NCI-H82 treated with DMSO at 0.1 percent for 48 hours (cell line): Measurements from ENCODE around the gene TGM2.
A peak's percentile ranks its signal among the peaks of the same experiment; 100 is the strongest.

Experiments
- DNase-seq: peaks from one replicate; lab custom pipeline; 2025; ENCODE audit not compliant: unreplicated experiment; lab: John Stamatoyannopoulos, UW

Gene TGM2

GRCh38 chr20:38165089-38165965, at the start of gene TGM2:
TSS of gene TGM2 (minus strand) at chr20:38165270. CDS start at chr20:38165198, 72 bp downstream.
- DNase-seq = peak; percentile 56

DNA sequence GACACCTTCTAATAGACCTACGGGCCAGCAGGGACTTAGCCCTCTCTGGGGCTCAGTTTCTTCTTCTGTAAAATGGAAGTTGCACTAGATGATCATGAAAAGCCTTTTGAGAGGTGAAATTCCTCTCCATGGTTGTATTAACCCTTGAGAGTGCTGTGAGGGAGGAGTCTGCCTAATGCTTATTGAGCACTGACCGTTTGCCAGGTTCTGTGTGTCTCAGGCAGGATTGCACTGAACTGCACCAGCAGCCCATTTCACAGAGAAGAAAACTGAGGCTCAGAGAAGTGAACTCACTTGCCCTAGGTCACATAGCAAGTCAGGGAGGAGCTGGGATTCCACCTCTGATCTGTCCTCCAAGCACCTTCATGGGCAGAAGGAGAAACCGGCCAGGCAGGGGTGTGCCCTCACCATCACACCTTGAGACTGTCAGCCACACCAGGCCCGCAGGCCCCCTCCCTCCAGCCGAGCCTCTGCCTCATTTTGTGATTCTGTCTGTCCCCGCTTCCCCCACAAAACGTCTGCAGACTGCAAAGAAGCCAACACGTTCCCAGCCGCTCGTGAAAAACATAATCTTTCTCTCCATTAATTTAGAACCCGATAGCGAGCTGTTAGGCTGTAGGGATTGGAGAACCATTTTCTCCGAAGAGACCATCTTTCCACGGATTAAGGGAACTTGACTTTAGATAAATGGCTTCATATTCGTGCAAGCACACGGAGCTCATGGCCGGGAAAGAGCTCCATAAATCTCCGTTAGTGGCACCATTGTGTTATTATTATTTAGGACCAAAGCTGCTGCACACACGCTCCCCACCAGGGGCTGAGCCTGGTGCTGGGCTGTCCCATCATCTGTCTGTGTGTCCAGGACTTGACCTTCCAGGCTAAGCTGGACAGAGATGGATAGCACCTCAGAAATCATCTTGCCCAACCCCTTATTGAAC, 49.5 kb upstream of the TGM2 start:
- DNase-seq = no peak

- no peak for DNase-seq
Observed at GRCh38 chr20:38213607-38213940, 48.5 kb upstream of the TGM2 start.

DNA sequence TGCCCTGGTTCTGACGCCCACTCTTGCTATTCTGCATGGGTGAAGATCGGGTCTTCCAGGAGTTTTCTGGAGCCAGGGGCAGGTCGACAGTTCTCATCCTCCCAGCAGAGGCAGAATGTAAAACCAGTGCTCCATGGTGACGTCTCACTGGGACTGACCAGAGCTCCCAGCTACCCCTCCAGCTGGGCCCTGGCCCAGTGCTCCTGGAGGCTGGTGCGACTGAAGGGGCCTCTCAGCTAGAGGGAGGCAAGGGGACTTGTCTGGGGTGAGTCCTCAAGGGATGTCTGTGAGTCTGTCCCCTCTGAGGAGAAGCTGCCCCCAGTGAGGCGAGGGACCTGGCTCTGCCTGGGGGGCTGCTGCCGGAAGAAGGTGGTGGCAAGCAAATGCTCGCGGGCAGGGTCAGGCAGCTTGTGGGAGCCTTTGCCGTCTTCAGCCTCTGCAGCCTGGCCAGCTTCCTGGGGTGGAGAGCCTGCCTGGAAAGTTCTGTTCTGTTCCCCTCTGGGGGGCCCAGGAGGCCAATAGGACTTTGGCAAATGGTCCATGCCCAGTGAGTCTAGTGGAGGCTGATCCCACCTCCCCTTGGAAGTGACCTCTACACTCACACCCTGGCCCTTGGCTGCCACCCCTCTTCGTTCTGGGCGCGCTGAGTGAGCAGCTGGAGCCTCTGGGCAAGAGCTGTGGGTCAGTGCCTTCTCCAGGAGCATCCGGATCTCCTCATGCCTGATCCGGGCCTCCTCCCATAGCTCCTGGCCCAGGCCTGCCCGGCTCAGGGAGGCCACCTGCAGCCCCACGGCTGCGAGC, 47.9 kb upstream of the TGM2 start:
- no peak for DNase-seq

- DNase-seq = no peak
Observed at GRCh38 chr20:38211200-38212097, 46.4 kb upstream of the TGM2 start.

DNA sequence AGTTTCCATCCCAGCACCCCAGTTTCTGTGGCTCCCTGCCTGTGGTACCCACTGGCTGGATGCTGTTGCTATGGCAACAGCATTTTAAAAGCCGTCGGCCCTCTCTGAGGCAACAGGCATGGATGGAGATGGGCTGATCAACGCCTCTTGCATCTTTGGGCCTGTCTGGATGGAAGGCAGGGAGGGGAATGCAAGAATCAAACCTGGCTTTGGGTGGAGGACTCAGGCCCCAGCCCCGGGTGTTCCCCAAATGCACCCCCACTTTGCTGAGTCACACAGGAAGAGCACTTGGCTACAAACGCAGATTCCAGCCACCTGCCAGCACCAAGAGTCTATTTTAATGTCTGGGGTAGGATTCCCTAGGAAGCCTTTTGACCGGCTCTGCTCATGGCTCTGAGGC, 45.7 kb upstream of the TGM2 start:
- DNase-seq = no peak

- DNase-seq = no peak
Observed at GRCh38 chr20:38209736-38210405, 44.8 kb upstream of the TGM2 start.

DNA sequence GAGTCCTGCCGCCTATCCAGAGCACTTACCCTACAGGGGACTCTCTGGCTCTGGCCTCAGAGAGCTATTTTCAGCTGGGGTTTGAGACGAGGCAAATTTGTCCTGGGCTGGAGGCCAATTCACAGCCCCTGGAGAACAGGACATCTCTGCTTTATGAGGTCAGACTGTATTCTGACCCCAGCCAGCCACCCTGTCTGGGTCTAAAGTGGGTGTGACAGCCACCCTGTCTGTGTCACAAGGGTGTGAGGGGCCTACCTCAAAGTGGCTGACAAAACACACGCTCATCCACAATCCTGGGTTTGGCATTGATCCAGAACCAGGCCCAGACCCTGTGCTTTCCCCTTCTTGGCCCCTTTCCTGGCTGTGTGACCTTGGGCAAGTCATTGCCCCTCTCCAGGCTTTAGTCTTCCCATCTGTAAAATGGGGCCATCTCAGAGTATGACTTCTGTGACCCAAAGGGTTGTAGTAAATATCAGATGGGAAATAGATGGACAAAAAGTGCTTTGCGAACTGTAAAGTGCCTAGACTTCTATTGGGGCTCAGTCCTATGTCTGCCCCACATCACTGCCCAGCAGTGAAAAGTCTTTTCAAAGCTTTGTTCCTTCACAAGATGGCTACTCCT, 44.1 kb upstream of the TGM2 start:
- no peak for DNase-seq

DNA sequence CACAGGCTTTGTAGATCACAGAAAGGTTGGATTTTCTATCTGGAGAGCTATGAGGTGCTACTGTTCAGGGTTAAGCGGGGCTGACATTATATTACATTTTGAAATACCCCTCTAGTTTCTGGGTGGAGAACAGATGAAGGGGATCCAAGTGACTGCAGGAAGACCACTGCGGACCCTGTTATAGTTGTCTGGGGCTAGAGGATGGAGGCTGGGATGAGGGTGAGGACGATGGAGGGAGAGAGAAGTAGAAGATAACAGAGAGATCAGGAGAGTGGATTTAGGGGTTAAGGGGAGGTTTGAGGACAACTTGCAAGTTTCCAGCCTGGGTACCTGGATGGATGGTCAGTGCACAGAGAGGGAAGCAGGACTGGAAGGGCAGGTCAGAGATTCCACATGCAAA, 43.5 kb upstream of the TGM2 start:
- no peak for DNase-seq

DNA sequence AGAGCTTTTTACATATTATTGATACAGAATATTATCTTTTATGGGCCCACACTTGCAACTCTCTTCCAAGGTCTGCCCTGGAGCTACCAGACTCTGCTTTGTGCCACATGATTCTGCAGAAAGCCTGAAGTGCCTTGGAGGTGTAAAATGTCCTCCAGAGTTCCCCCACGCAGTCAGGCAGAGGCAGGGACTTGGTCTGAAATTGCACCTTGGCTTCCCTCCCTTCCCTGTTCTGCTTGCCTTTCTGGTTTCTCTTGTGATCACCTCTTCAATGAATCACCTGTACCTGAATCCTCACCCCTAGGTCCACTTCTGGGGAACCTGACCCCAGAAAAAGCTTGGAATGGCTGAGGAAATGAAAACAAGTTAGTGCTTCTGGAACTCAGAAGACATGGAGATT, 43.0 kb upstream of the TGM2 start:
- no peak for DNase-seq

GRCh38 chr20:38207621-38208020, 42.6 kb upstream of the TGM2 start:
- no peak for DNase-seq

- no peak for DNase-seq
Observed at GRCh38 chr20:38205001-38205400, 39.9 kb upstream of the TGM2 start.

GRCh38 chr20:38203981-38204357, 38.9 kb upstream of the TGM2 start:
- no peak for DNase-seq

GRCh38 chr20:38203337-38203980, 38.4 kb upstream of the TGM2 start:
- DNase-seq = no peak

DNA sequence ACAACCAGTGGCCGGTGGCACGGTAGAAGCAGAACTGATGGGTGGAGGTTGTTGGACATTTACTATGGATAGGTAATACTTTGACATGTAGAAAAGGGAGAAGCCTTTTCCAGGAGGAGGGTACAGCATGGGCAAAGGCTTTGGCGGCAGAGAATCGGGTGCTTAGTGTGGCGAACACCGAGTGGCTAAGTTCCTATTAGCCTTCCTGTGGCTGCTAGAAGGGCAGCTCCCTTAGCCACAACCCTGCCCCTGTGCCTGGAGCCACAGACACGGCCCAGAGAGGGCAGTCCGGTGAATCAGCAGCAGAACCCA, 37.9 kb upstream of the TGM2 start:
- DNase-seq = no peak

GRCh38 chr20:38202153-38202981, 37.3 kb upstream of the TGM2 start:
- no peak for DNase-seq

- no peak for DNase-seq
Observed at GRCh38 chr20:38201356-38201755, 36.3 kb upstream of the TGM2 start.

- no peak for DNase-seq
Observed at GRCh38 chr20:38200646-38201045, 35.6 kb upstream of the TGM2 start.
